Thyroid gland (tissue), 4 donors: Measurements from ENCODE around the gene ASB2.

Experiments used
- CTCF ChIP-seq, 6 experiments: fragments of 200-600 bp in 3 of 6; fragments of 450-650 bp in 3 of 6; sonication (generic) in 3 of 6; IDR thresholded peaks; one replicate each; pipeline ENCODE4 v1.5.1; 2016 to 2019; ENCODE audit warnings: antibody characterized with exemption in 6 of 6, mild to moderate bottlenecking in 2 of 6, inconsistent platforms in 1 of 6, moderate library complexity in 1 of 6
- POLR2A ChIP-seq, 2 donors: fragments of 450-650 bp; IDR thresholded peaks; one replicate each; pipeline ENCODE4 v1.6.1; 2017; ENCODE audit warnings: antibody characterized with exemption in 2 of 2, mild to moderate bottlenecking in 2 of 2, moderate library complexity in 1 of 2

GRCh38 chr14:93972618-93973205 is 3.7 kb downstream of the ASB2 start:
- no peak for TF ChIP-seq CTCF (IDR thresholded peaks at IDR 0.05)
- TF ChIP-seq POLR2A (IDR thresholded peaks at IDR 0.05), result no peak
